ENCODE results near the gene TASOR2.

The TASOR2 gene

GRCh38 chr10:5654218-5654755 lies 30.4 kb upstream of the TASOR2 start:
- DNase-seq (ENCODE audit: low read depth in 2 of 3, low spot score in 2 of 3) = no peak

GRCh38 chr10:5655121-5655520 lies 29.5 kb upstream of the TASOR2 start:
- no peak for DNase-seq (ENCODE audit: low read depth in 2 of 3, low spot score in 2 of 3)

- no peak for DNase-seq (ENCODE audit: low read depth in 2 of 3, low spot score in 2 of 3)
Measured at GRCh38 chr10:5656737-5657579, 27.7 kb upstream of the TASOR2 start.

- no peak for DNase-seq (ENCODE audit: low read depth in 2 of 3, low spot score in 2 of 3)
Measured at GRCh38 chr10:5658871-5659618, 25.6 kb upstream of the TASOR2 start.

GRCh38 chr10:5659702-5660528 lies 24.7 kb upstream of the TASOR2 start:
- DNase-seq (ENCODE audit: low read depth in 2 of 3, low spot score in 2 of 3) = no peak

- no peak for DNase-seq (ENCODE audit: low read depth in 2 of 3, low spot score in 2 of 3)
Measured at GRCh38 chr10:5661043-5661442, 23.6 kb upstream of the TASOR2 start.

- DNase-seq (ENCODE audit: low read depth in 2 of 3, low spot score in 2 of 3) = no peak
Measured at GRCh38 chr10:5662708-5663579, 21.7 kb upstream of the TASOR2 start.

- no peak for DNase-seq (ENCODE audit: low read depth in 2 of 3, low spot score in 2 of 3)
Measured at GRCh38 chr10:5663692-5664427, 20.8 kb upstream of the TASOR2 start.

- DNase-seq (ENCODE audit: low read depth in 2 of 3, low spot score in 2 of 3) = no peak
Measured at GRCh38 chr10:5665373-5666007, 19.1 kb upstream of the TASOR2 start.

- DNase-seq (ENCODE audit: low read depth in 2 of 3, low spot score in 2 of 3) = peak in 1 of 3 experiments; percentile 28
Measured at GRCh38 chr10:5666008-5666840, 18.4 kb upstream of the TASOR2 start, which contains the start of gene ASB13. Gene ASB13 (minus strand): TSS chr10:5666595. CDS start chr10:5666551, 44 bp downstream.

- DNase-seq (ENCODE audit: low read depth in 2 of 3, low spot score in 2 of 3) = no peak
Measured at GRCh38 chr10:5666841-5667630, 17.6 kb upstream of the TASOR2 start.

- DNase-seq (ENCODE audit: low read depth in 2 of 3, low spot score in 2 of 3) = no peak
Measured at GRCh38 chr10:5668429-5668828, 16.2 kb upstream of the TASOR2 start.

GRCh38 chr10:5669604-5670003 lies 15.0 kb upstream of the TASOR2 start:
- no peak for DNase-seq (ENCODE audit: low read depth in 2 of 3, low spot score in 2 of 3)

GRCh38 chr10:5670662-5671375 lies 13.8 kb upstream of the TASOR2 start:
- no peak for DNase-seq (ENCODE audit: low read depth in 2 of 3, low spot score in 2 of 3)

GRCh38 chr10:5678397-5679036 lies 6.1 kb upstream of the TASOR2 start:
- DNase-seq (ENCODE audit: low read depth in 2 of 3, low spot score in 2 of 3) = no peak

- DNase-seq (ENCODE audit: low read depth in 2 of 3, low spot score in 2 of 3) = no peak
Measured at GRCh38 chr10:5679037-5679435, 5.6 kb upstream of the TASOR2 start.

Data from activated CD8-positive, alpha-beta memory T cell treated with anti-CD3 and anti-CD28 coated beads for 48 hours (primary cell).